Kidney (tissue), 14 donors: ENCODE results near the gene SF3B2. TPM values are rescaled to one million over a fixed set of nuclear protein-coding genes. Genes with fewer than 3 reads are reported as not detected.
A peak's percentile ranks its signal among the peaks of the same experiment; 100 is the strongest.

Source experiments
- DNase-seq, 5 donors: peaks; one replicate each; pipeline ENCODE4 v3.0.0-alpha.2; 2013 to 2020
- FAIRE-seq: peaks from 2 replicates; lab custom pipeline; 2012; peaks lifted over from hg19 to GRCh38; lab: Jason Lieb, UNC
- H3K27ac ChIP-seq, 2 donors: one replicate each; pipeline ENCODE4 v1.7.0; 2013; ENCODE audit warnings: low read depth in 2 of 2, low read length in 2 of 2, inconsistent platforms in 1 of 2
- H3K27me3 ChIP-seq: one replicate; pipeline ENCODE4 v1.7.1; 2013; ENCODE audit warnings: low read length, inconsistent platforms; ENCODE audit not compliant: control insufficient read depth, insufficient read depth
- H3K36me3 ChIP-seq, 3 donors: one replicate each; pipeline versions ENCODE4 v1.7.0 to v1.7.1; 2013; ENCODE audit warnings: low read length in 3 of 3, control low read depth in 1 of 3, inconsistent platforms in 1 of 3; ENCODE audit not compliant: insufficient read depth in 3 of 3, control insufficient read depth in 2 of 3
- H3K4me1 ChIP-seq, 3 donors: one replicate each; pipeline versions ENCODE4 v1.7.0 to v1.7.1; 2013; ENCODE audit warnings: low read length in 3 of 3, inconsistent platforms in 1 of 3, low read depth in 1 of 3; ENCODE audit not compliant: control insufficient read depth in 2 of 3, insufficient read depth in 2 of 3
- H3K4me3 ChIP-seq, 3 donors: one replicate each; pipeline versions ENCODE4 v1.7.0 to v1.8.1; 2013; ENCODE audit warnings: low read length in 3 of 3, control low read depth in 1 of 3, inconsistent platforms in 1 of 3
- H3K9ac ChIP-seq, 3 donors: one replicate each; pipeline versions ENCODE4 v1.7.0 to v1.7.1; 2013; ENCODE audit warnings: low read length in 3 of 3, control low read depth in 1 of 3, inconsistent platforms in 1 of 3
- H3K9me3 ChIP-seq, 3 donors: one replicate each; pipeline versions ENCODE4 v1.7.0 to v1.7.1; 2013; ENCODE audit warnings: low read length in 3 of 3, control low read depth in 1 of 3, inconsistent platforms in 1 of 3; ENCODE audit not compliant: control insufficient read depth in 2 of 3, insufficient read depth in 1 of 3
- CTCF ChIP-seq: IDR thresholded peaks from 3 replicates; pipeline ENCODE4 v1.5.1; 2012; ENCODE audit warnings: mild to moderate bottlenecking, moderate library complexity, borderline replicate concordance; ENCODE audit not compliant: insufficient read depth; ENCODE audit errors: extremely low read depth
- intact Hi-C: fragments of 100-400 bp; cut with DNase I; formaldehyde crosslinking; loops from one replicate; pipeline ENCODE4 v1.11.1; 2022
- polyA plus RNA-seq: library from polyadenylated mRNA; stranded (reverse); fragments of 350-450 nt; fragmentation: Illumina TruSeq; extraction: RNeasy Lipid Tissue Mini Kit (QIAGEN cat#74804); gene quantifications from one replicate; pipeline ENCODE4 v1.2.3, GENCODE V29; 2014; ENCODE audit warnings: low read depth, low replicate concordance; ENCODE audit not compliant: insufficient read depth
- total RNA-seq: library from RNA; stranded (reverse); fragmentation: NEBNext Ultra II Directional; extraction: Animal tissue kit (Norgen Biotek cat#: 25700); gene quantifications from one replicate; pipeline ENCODE4 v1.2.1, GENCODE V29; 2021
- donor health status: control.
- donor health status: control.
- donor health status: control.
- donor health status: control.
- donor health status: control.
- donor health status: DM: yes; HTN: yes; CAD: no.
- donor health status: Normal renal cell carcinoma (clear cell type).

SF3B2 gene
- total and polyA plus RNA-seq, 2 donors from 2014 or later = 114 to 172 TPM

GRCh38 chr11:66016793-66017177 lies 35.4 kb upstream of the SF3B2 start:
- Histone ChIP-seq H3K27ac (no peak overlapping the region), H3K36me3 (no peaks in the 10 kb centered on the region), H3K4me1 (peaks cover 0 to 3% (median 0%) of the 10 kb centered on the region in 3 donors), H3K4me3 (no peak overlapping the region), H3K27me3 (peaks cover 3% of the 10 kb centered on the region), H3K9me3 (no peaks in the 10 kb centered on the region), H3K9ac (no peak overlapping the region)
- intact Hi-C loops = no loop called here
- peak in 1 of 5 donors; percentile 58 for DNase-seq
- FAIRE-seq = no peak
- no peak for TF ChIP-seq CTCF

GRCh38 chr11:66017321-66017720 lies 34.8 kb upstream of the SF3B2 start:
- FAIRE-seq = no peak
- Histone ChIP-seq H3K9ac (no peak overlapping the region), H3K36me3 (no peaks in the 10 kb centered on the region), H3K27ac (no peak overlapping the region), H3K4me3 (no peak overlapping the region), H3K4me1 (peaks cover 0 to 3% (median 0%) of the 10 kb centered on the region in 3 donors), H3K9me3 (no peaks in the 10 kb centered on the region), H3K27me3 (peaks cover under 1% of the 10 kb centered on the region)
- no peak for TF ChIP-seq CTCF
- intact Hi-C loops = no loop called here
- peak in 1 of 5 donors; percentile 54 for DNase-seq

GRCh38 chr11:66020212-66020611 lies 32.0 kb upstream of the SF3B2 start:
- Histone ChIP-seq H3K4me1 (no peaks in the 10 kb centered on the region), H3K36me3 (no peaks in the 10 kb centered on the region), H3K4me3 (no peak overlapping the region), H3K27ac (no peak overlapping the region), H3K9ac (no peak overlapping the region), H3K9me3 (no peaks in the 10 kb centered on the region), H3K27me3 (no peaks in the 10 kb centered on the region)
- TF ChIP-seq CTCF = no peak
- no peak for FAIRE-seq
- DNase-seq = no peak
- intact Hi-C loops = no loop called here

- no peaks in the 10 kb centered on the region for H3K36me3 ChIP-seq
- no peak for TF ChIP-seq CTCF
- no peak overlapping the region for H3K9ac ChIP-seq
- no peak overlapping the region for H3K27ac ChIP-seq
- no peaks in the 10 kb centered on the region for H3K9me3 ChIP-seq
- intact Hi-C loops = no loop called here
- H3K4me3 ChIP-seq = no peak overlapping the region
- FAIRE-seq (no peak), DNase-seq (no peak)
- H3K4me1 ChIP-seq = no peaks in the 10 kb centered on the region
- no peaks in the 10 kb centered on the region for H3K27me3 ChIP-seq
Observed at GRCh38 chr11:66020618-66021357, 31.4 kb upstream of the SF3B2 start.
